NT2/D1 (cell line): Measurements from ENCODE around the gene CNNM1.

Source experiments
- DNase-seq: peaks from one replicate; pipeline ENCODE4 v3.0.0-alpha.2; 2011; ENCODE audit warnings: low read depth, low spot score
- H3K27me3 ChIP-seq: 2 replicates; pipeline ENCODE4 v1.6.0; 2011; ENCODE audit warnings: mild to moderate bottlenecking; ENCODE audit not compliant: insufficient read length, insufficient read depth
- H3K36me3 ChIP-seq: 2 replicates; pipeline ENCODE4 v1.6.1; 2011; ENCODE audit warnings: mild to moderate bottlenecking, low read length, mixed read lengths; ENCODE audit not compliant: insufficient read depth, insufficient read length
- H3K4me1 ChIP-seq: 2 replicates; pipeline ENCODE4 v1.5.1; 2011; ENCODE audit not compliant: insufficient read depth, insufficient read length
- H3K4me3 ChIP-seq: 2 replicates; pipeline ENCODE4 v1.5.1; 2011; ENCODE audit warnings: low read depth; ENCODE audit not compliant: insufficient read length
- H3K9ac ChIP-seq: 2 replicates; pipeline ENCODE4 v1.6.0; 2011; ENCODE audit warnings: low read depth; ENCODE audit not compliant: insufficient read length
- H3K9me3 ChIP-seq: 2 replicates; pipeline ENCODE4 v1.5.1; 2011; ENCODE audit warnings: mild to moderate bottlenecking, low read length; ENCODE audit not compliant: insufficient read depth
- SUZ12 ChIP-seq: IDR thresholded peaks from 2 replicates; pipeline ENCODE4 v1.6.1; 2011; ENCODE audit not compliant: insufficient read length, insufficient read depth; ENCODE audit errors: extremely low read depth
- YY1 ChIP-seq: IDR thresholded peaks from 2 replicates; pipeline ENCODE4 v1.6.1; 2011; ENCODE audit not compliant: insufficient read length, insufficient read depth
- ZNF274 ChIP-seq: IDR thresholded peaks from 2 replicates; pipeline ENCODE4 v1.6.1; 2011; ENCODE audit warnings: mild to moderate bottlenecking, low read depth, low read length

The CNNM1 gene

GRCh38 chr10:99303899-99304861, 25.0 kb upstream of the CNNM1 start:
- Histone ChIP-seq H3K9me3 (peaks cover 9% of the 10 kb centered on the region; the same call in 1 of the 2 replicates), H3K36me3 (no peaks in the 10 kb centered on the region), H3K4me3 (no peak overlapping the region), H3K9ac (no peak overlapping the region), H3K27me3 (no peaks in the 10 kb centered on the region), H3K4me1 (no peaks in the 10 kb centered on the region)
- TF ChIP-seq SUZ12 (no peak), ZNF274 (no peak), YY1 (no peak)
- DNase-seq = no peak

DNA sequence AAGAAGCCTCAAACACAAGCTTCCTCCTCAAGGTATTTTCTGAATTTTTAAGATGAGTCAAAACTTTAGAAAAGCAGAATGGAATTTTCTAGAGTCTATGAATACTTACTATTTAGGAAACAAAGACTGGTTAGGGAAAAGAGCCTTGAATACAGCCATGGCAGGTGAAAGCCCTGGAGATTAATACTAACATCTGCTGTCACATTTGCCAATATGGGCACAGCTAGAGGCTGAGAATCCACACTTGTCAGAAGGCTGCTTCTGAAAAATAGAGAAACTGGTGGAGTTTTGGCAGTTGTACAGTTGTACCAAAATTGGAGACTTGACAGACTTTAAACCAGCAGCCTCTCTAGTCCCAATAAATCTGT, 24.3 kb upstream of the CNNM1 start:
- TF ChIP-seq SUZ12 (no peak), YY1 (no peak), ZNF274 (no peak)
- Histone ChIP-seq H3K4me3 (no peak overlapping the region), H3K9ac (no peak overlapping the region), H3K4me1 (no peaks in the 10 kb centered on the region), H3K9me3 (peaks cover 16% of the 10 kb centered on the region; the same call in 1 of the 2 replicates), H3K27me3 (no peaks in the 10 kb centered on the region), H3K36me3 (no peaks in the 10 kb centered on the region)
- no peak for DNase-seq

- Histone ChIP-seq H3K4me3 (no peak overlapping the region), H3K4me1 (no peaks in the 10 kb centered on the region), H3K9me3 (peaks cover 16% of the 10 kb centered on the region; the same call in 1 of the 2 replicates), H3K36me3 (no peaks in the 10 kb centered on the region), H3K9ac (no peak overlapping the region), H3K27me3 (no peaks in the 10 kb centered on the region)
- TF ChIP-seq ZNF274 (no peak), YY1 (no peak), SUZ12 (no peak)
- DNase-seq = no peak
These were observed 16.7 kb upstream of the CNNM1 start for GRCh38 chr10:99312501-99312900.

DNA sequence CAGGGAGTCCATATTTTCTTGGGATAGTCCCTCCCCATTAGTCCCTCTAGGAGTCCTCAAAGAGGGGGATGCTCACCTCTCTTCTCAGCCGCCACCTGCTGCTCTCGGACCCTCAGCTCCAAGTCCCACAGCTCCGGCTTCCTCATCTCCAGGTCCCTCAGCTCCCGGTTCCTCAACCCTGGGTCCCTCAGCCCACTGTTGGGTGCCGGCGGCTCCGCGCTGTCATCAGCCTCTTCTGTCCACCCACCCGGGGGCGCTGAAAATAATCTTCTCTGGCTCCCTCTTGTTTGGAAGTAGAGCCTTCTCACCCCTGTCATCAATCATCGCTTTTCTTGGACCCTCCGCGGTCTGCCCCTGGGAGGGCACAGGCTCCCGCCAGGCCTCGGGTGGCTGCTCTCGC, 13.3 kb upstream of the CNNM1 start:
- H3K36me3 ChIP-seq = no peaks in the 10 kb centered on the region
- no peaks in the 10 kb centered on the region for H3K27me3 ChIP-seq
- no peaks in the 10 kb centered on the region for H3K9me3 ChIP-seq
- H3K4me3 ChIP-seq = no peak overlapping the region
- TF ChIP-seq SUZ12 = no peak
- H3K9ac ChIP-seq = no peak overlapping the region
- H3K4me1 ChIP-seq = no peaks in the 10 kb centered on the region
- no peak for DNase-seq

DNA sequence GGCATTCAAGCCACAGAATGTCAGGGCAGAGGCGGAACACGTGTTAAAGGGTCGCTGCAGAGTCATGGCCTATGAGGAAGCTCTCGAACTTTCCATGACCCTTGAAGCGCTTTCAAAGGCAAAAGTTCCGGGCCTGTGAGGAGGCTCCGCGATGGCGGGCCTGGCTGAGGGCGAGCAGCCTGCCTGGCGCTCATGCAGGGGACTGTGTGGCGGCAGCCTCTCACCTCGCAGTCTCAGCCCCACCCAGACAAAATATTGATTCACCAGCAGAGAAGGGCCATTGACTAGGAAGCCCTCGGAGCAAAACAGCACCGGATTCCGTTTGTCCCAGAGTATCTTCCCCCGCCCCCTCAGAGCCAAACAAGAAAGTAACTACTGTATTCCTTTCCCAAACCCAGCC, 12.8 kb upstream of the CNNM1 start:
- H3K4me1 ChIP-seq = no peaks in the 10 kb centered on the region
- no peak overlapping the region for H3K4me3 ChIP-seq
- H3K9me3 ChIP-seq = no peaks in the 10 kb centered on the region
- TF ChIP-seq ZNF274 = no peak
- no peak for TF ChIP-seq SUZ12
- TF ChIP-seq YY1 = no peak
- no peak overlapping the region for H3K9ac ChIP-seq
- no peaks in the 10 kb centered on the region for H3K36me3 ChIP-seq
- no peaks in the 10 kb centered on the region for H3K27me3 ChIP-seq
- DNase-seq = no peak

GRCh38 chr10:99318048-99318447, 11.1 kb upstream of the CNNM1 start:
- no peak for TF ChIP-seq SUZ12
- no peak for TF ChIP-seq ZNF274
- TF ChIP-seq YY1 = no peak
- H3K9me3 ChIP-seq = no peaks in the 10 kb centered on the region

GRCh38 chr10:99318475-99318874, 10.7 kb upstream of the CNNM1 start:
- Histone ChIP-seq H3K4me3 (no peak overlapping the region), H3K36me3 (no peaks in the 10 kb centered on the region), H3K4me1 (no peaks in the 10 kb centered on the region), H3K27me3 (no peaks in the 10 kb centered on the region), H3K9me3 (no peaks in the 10 kb centered on the region), H3K9ac (no peak overlapping the region)
- TF ChIP-seq SUZ12 (no peak), YY1 (no peak), ZNF274 (no peak)
- DNase-seq = no peak

More at GRCh38 chr10:99318048-99318447, 11.1 kb upstream of the CNNM1 start:
- H3K36me3 ChIP-seq = no peaks in the 10 kb centered on the region
- no peaks in the 10 kb centered on the region for H3K4me1 ChIP-seq
- no peak overlapping the region for H3K4me3 ChIP-seq
- H3K27me3 ChIP-seq = no peaks in the 10 kb centered on the region
- no peak for DNase-seq
- no peak overlapping the region for H3K9ac ChIP-seq
